Bronchial epithelial cell (primary cell): ENCODE results near the gene EBPL. TPM values are rescaled to one million over a fixed set of nuclear protein-coding genes. Genes with fewer than 3 reads are reported as not detected.
A peak's percentile ranks its signal among the peaks of the same experiment; 100 is the strongest.

Experiments
- DNase-seq: peaks from one replicate; pipeline ENCODE4 v3.0.0-alpha.2; 2010; ENCODE audit warnings: low read depth
- FAIRE-seq: peaks from 2 replicates; lab custom pipeline; 2011; peaks lifted over from hg19 to GRCh38; lab: Jason Lieb, UNC
- H3K27me3 ChIP-seq: 2 replicates; pipeline ENCODE4 v1.5.1; 2011; ENCODE audit warnings: low read length; ENCODE audit not compliant: control insufficient read depth, insufficient read depth
- H3K36me3 ChIP-seq: 2 replicates; pipeline ENCODE4 v1.5.1; 2011; ENCODE audit warnings: low read length; ENCODE audit not compliant: control insufficient read depth, insufficient read depth
- H3K4me3 ChIP-seq: 2 replicates; pipeline ENCODE4 v1.5.1; 2011; ENCODE audit warnings: mild to moderate bottlenecking, low read depth, low read length, control low read depth
- total RNA-seq: library from RNA; depleted of rRNA; stranded (reverse); fragments of >200 nt; gene quantifications from 2 replicates; pipeline ENCODE4 v1.2.1, GENCODE V29; 2014
- TF ChIP-seq, protein P1 (sequence below): IDR thresholded peaks from 2 replicates; pipeline ENCODE4 v1.5.1; 2011; ENCODE audit warnings: mild to moderate bottlenecking, moderate library complexity, low read length, control low read depth, inconsistent platforms; ENCODE audit not compliant: insufficient read depth, severe bottlenecking

Gene EBPL
- total RNA-seq, 1 donor from 2014 or later = 146 TPM

GRCh38 chr13:49653478-49653877 is 37.8 kb downstream of the EBPL start:
- Histone ChIP-seq H3K36me3 (no peaks in the 10 kb centered on the region), H3K4me3 (no peak overlapping the region), H3K27me3 (no peaks in the 10 kb centered on the region)
- DNase-seq = no peak
- FAIRE-seq = no peak
- TF ChIP-seq, protein P1, sequence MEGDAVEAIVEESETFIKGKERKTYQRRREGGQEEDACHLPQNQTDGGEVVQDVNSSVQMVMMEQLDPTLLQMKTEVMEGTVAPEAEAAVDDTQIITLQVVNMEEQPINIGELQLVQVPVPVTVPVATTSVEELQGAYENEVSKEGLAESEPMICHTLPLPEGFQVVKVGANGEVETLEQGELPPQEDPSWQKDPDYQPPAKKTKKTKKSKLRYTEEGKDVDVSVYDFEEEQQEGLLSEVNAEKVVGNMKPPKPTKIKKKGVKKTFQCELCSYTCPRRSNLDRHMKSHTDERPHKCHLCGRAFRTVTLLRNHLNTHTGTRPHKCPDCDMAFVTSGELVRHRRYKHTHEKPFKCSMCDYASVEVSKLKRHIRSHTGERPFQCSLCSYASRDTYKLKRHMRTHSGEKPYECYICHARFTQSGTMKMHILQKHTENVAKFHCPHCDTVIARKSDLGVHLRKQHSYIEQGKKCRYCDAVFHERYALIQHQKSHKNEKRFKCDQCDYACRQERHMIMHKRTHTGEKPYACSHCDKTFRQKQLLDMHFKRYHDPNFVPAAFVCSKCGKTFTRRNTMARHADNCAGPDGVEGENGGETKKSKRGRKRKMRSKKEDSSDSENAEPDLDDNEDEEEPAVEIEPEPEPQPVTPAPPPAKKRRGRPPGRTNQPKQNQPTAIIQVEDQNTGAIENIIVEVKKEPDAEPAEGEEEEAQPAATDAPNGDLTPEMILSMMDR = no peak

DNA sequence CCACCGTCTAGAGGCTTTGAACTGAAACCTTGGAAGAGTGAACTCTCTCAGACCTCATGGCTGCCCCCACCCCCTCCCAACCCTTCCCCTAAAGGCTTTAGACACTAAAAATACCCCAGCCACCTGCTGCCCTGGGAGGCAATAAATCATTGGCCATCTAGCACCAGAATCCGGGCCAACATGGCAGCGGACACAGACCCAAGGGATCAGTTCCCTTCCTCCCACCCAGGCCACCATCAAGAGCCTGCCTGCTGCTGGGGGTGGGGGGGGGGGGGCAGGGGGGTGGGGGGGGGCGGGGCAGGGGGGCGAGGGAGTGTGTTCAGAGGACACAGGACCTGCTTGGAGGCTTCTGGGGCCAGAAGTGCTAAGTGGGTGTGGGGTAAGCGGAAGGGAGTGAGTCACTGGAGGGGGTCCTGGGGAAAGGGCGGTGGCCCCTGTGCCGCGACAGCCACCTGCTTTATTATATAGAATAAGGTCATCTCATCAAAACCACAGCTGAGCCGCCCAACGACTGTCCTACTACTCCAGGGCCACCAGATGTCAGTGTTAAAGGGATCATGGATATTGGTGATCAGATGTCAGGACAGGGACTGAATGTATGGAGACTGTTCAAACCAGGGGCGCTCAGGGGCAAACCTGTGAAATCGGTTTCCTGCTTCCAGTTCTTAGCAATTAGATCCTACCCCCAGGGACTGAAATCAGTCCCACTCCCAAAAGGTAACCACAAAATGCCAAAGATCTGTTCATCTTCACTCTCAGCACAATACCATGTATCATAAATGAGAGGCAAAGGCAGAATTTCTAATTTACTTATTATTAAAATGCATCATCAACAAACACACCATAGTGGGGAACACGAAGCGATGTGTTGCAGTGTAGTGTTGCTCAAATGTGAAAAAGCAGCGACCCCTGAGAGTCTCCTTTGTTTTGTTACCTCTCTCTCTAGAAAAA is 38.7 kb downstream of the EBPL start:
- no peaks in the 10 kb centered on the region for H3K27me3 ChIP-seq
- H3K36me3 ChIP-seq = no peaks in the 10 kb centered on the region
- H3K4me3 ChIP-seq = no peak overlapping the region
- no peak for FAIRE-seq
- no peak for DNase-seq
- TF ChIP-seq, protein P1 = peak; percentile 62

- Histone ChIP-seq H3K36me3 (no peaks in the 10 kb centered on the region), H3K27me3 (no peaks in the 10 kb centered on the region), H3K4me3 (no peak overlapping the region)
- TF ChIP-seq, protein P1 = no peak
- no peak for FAIRE-seq
- DNase-seq = no peak
Measured at GRCh38 chr13:49651570-49652354, 39.5 kb downstream of the EBPL start.

DNA sequence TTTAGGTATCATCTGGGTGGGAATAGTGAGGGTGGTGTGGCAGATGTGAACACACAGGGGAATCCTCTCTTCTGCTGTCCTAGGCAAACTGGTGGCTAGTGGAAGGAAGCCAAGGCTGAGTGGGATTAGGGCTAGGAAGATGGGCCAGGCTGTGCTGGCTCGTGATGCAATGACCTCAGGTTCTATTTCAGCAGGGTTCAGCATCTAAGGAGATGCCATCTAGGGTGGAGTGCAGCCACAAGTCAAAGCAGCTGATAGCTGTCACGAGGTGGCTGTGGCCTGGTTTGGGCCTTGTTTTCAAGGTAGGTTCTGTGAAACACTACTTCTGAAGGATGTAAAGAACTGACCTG is 41.3 kb downstream of the EBPL start:
- TF ChIP-seq, protein P1 = no peak
- Histone ChIP-seq H3K27me3 (no peaks in the 10 kb centered on the region), H3K36me3 (no peaks in the 10 kb centered on the region), H3K4me3 (no peak overlapping the region)
- FAIRE-seq (no peak), DNase-seq (no peak)

DNA sequence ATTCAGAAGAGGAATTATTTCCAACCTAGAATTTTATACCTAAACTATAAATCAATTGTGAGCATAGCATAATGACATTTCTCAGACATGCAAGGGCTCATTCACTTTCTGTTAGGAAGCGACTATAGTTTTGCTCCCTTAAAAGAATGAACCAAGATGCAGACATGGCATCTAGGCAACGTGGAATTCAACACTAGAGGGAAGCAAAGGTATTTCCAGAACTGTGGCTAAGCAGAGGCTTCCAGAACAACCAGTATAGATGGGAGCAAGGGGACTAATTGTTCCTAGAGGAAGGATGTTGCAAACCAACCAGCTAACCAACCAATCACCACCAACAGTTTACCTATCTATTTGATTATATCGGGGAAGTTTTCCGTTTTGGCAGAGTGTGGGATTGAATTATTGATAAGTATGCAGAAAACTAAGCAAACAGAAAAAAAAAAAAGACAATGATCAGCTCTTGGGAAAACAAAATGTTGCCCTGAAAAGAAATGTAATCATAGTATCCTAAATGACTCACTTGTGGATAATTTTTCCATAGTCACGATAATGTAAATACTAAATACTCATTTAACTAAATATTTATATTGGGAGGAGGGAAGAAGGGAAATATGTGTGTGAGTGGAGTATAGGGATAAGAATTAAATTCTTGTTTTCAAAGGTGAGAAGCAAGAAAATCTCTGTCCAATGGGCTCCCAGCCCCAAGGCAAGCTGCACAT is 41.9 kb downstream of the EBPL start:
- FAIRE-seq (no peak), DNase-seq (peak; percentile 57)
- Histone ChIP-seq H3K27me3 (no peaks in the 10 kb centered on the region), H3K4me3 (no peak overlapping the region), H3K36me3 (no peaks in the 10 kb centered on the region)
- TF ChIP-seq, protein P1 = peak; percentile 29
